AG09319 (cell line): ENCODE measurements around the gene CRIP3.

Experiments
- DNase-seq: peaks from one replicate; pipeline ENCODE4 v3.0.0-alpha.2; 2010; ENCODE audit warnings: low read depth; ENCODE audit errors: extremely low read depth
- TF ChIP-seq, protein P1 (sequence below): IDR thresholded peaks from 2 replicates; pipeline ENCODE4 v1.5.1; 2011; ENCODE audit warnings: low read depth, mild to moderate bottlenecking, inconsistent platforms, low read length, moderate library complexity

Gene CRIP3

DNA sequence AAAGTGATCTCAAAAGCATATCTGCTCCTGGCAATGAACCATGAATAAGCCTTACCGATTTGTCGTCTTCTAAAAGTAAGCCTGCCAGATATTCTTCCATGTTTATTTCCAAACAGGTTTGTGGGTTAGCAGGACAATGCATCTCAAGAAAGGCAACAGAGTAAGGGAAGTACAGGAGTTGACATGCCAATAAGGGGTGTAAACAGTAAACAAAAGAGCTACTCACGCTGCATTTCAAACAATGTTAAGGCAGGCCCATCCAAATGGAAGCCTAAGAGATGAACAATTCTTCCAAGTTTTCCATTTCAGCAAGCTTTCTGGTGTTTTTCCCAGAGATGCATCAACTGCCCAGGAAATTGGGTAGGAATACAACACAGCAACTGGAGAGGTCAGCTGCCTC is 27.8 kb upstream of the CRIP3 start:
- TF ChIP-seq, protein P1, sequence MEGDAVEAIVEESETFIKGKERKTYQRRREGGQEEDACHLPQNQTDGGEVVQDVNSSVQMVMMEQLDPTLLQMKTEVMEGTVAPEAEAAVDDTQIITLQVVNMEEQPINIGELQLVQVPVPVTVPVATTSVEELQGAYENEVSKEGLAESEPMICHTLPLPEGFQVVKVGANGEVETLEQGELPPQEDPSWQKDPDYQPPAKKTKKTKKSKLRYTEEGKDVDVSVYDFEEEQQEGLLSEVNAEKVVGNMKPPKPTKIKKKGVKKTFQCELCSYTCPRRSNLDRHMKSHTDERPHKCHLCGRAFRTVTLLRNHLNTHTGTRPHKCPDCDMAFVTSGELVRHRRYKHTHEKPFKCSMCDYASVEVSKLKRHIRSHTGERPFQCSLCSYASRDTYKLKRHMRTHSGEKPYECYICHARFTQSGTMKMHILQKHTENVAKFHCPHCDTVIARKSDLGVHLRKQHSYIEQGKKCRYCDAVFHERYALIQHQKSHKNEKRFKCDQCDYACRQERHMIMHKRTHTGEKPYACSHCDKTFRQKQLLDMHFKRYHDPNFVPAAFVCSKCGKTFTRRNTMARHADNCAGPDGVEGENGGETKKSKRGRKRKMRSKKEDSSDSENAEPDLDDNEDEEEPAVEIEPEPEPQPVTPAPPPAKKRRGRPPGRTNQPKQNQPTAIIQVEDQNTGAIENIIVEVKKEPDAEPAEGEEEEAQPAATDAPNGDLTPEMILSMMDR: no peak
- no peak for DNase-seq

GRCh38 chr6:43335469-43335868 is 26.8 kb upstream of the CRIP3 start:
- TF ChIP-seq, protein P1: no peak
- no peak for DNase-seq

- DNase-seq: peak; percentile 19
- TF ChIP-seq, protein P1: peak; percentile 55
Observed at GRCh38 chr6:43334466-43335095, 26.0 kb upstream of the CRIP3 start.

GRCh38 chr6:43331891-43332290 is 23.3 kb upstream of the CRIP3 start:
- DNase-seq: no peak
- TF ChIP-seq, protein P1: no peak

- no peak for DNase-seq
- TF ChIP-seq, protein P1: no peak
Observed at GRCh38 chr6:43331470-43331869, 22.8 kb upstream of the CRIP3 start.

DNA sequence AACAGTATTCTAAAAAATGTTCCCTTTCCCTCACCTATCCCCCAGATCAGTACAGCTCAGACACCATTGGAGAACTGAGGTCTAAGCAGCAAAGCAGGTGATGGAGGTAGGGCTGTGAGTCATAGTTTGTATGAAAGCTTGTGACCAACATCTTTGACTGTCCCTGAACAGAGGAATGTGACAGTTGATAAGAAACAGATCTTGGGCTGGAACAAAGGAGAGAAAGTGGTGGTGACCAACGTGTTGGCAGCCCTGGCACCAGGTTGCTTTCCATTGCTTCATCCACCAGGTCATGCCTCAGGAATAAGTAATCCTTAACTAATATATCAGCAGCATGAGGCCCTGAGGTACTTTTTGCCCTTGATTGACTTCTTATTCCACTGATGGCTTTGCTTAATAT is 19.9 kb upstream of the CRIP3 start:
- DNase-seq: no peak
- TF ChIP-seq, protein P1: no peak

GRCh38 chr6:43325876-43326275 is 17.2 kb upstream of the CRIP3 start:
- DNase-seq: no peak
- TF ChIP-seq, protein P1: no peak
